Measurements from ENCODE around the gene NRIP1.

DNA sequence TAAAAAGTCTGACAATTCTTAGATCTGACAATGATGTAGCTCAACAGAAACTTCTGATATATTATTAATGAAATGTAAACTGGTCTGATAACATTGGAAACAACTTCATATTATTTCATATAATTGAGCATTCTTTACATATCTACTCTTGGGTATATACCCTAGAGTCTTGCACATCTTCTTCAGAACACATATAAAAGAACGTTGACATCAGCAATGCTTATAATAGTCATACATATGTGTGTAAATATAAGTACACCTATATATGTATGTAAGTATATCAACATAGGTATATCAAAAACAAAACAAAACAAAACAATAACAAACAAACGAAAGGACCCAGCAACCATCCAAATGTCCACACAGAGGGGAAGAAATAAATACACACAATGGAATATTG is 38.4 kb downstream of the NRIP1 start:
- no peak for TF ChIP-seq RAD21 (IDR thresholded peaks at IDR 0.05; ENCODE audit: low read depth)
- no peak for TF ChIP-seq TCF12 (IDR thresholded peaks at IDR 0.05; ENCODE audit: low read depth)
- TF ChIP-seq TEAD4 (IDR thresholded peaks at IDR 0.05), result no peak
- TF ChIP-seq ZBTB7A (IDR thresholded peaks at IDR 0.05; ENCODE audit: low read depth), result no peak
- TF ChIP-seq TAF1 (IDR thresholded peaks at IDR 0.05; ENCODE audit: low read depth), result no peak
- no peak for TF ChIP-seq EGR1 (IDR thresholded peaks at IDR 0.05)
- TF ChIP-seq, protein P1, sequence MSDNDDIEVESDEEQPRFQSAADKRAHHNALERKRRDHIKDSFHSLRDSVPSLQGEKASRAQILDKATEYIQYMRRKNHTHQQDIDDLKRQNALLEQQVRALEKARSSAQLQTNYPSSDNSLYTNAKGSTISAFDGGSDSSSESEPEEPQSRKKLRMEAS (IDR thresholded peaks at IDR 0.05), result no peak
- TF ChIP-seq, protein P2, sequence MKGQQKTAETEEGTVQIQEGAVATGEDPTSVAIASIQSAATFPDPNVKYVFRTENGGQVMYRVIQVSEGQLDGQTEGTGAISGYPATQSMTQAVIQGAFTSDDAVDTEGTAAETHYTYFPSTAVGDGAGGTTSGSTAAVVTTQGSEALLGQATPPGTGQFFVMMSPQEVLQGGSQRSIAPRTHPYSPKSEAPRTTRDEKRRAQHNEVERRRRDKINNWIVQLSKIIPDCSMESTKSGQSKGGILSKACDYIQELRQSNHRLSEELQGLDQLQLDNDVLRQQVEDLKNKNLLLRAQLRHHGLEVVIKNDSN (IDR thresholded peaks at IDR 0.05), result no peak
- no peak for TF ChIP-seq EP300 (IDR thresholded peaks at IDR 0.05; ENCODE audit: borderline replicate concordance)
- no peak for TF ChIP-seq CREB1 (IDR thresholded peaks at IDR 0.05; ENCODE audit: low read depth)
- no peak for TF ChIP-seq CEBPB (IDR thresholded peaks at IDR 0.05)
- TF ChIP-seq YY1 (IDR thresholded peaks at IDR 0.05; ENCODE audit: low read depth), result no peak
- no peak for TF ChIP-seq FOXM1 (IDR thresholded peaks at IDR 0.05; ENCODE audit: borderline replicate concordance, low read depth)
